Measurements from ENCODE around the gene CSMD2.

- TF ChIP-seq EZH2phosphoT487 (IDR thresholded peaks at IDR 0.05) = no peak
- TF ChIP-seq CTCF (IDR thresholded peaks at IDR 0.05) = no peak
- TF ChIP-seq EZH2 (IDR thresholded peaks at IDR 0.05) = no peak
These were observed 693.6 kb downstream of the CSMD2 start for GRCh38 chr1:33471416-33471815.

Data from neural progenitor cell (in vitro differentiated cells).